Thyroid gland (tissue), 4 donors: ENCODE data around the gene TOB2. TPM values are rescaled to one million over a fixed set of nuclear protein-coding genes. Genes with fewer than 3 reads are reported as not detected.
"Not testable (repeated sequence)": the region's sequence is repeated elsewhere in the genome, so short reads cannot be mapped to it uniquely, and the experiment has no call there.

Source experiments
- DNase-seq, 2 donors: peaks; one replicate each; pipeline ENCODE4 v3.0.0-alpha.2; 2019
- H3K27ac ChIP-seq, 3 donors: fragments of 200-600 bp; sonication (generic); 1 replicate in 2 of 3; 2 replicates in 1 of 3; pipeline ENCODE4 v1.5.1; 2016 to 2019; ENCODE audit warnings: mild to moderate bottlenecking in 1 of 3, moderate library complexity in 1 of 3
- H3K27me3 ChIP-seq: fragments of 200-600 bp; sonication (generic); one replicate; pipeline ENCODE4 v1.5.1; 2019
- H3K36me3 ChIP-seq, 2 donors: fragments of 200-600 bp; sonication (generic); one replicate each; pipeline ENCODE4 v1.5.1; 2016 to 2019
- H3K4me1 ChIP-seq, 2 donors: fragments of 200-600 bp; sonication (generic); one replicate each; pipeline ENCODE4 v1.5.1; 2017 to 2019
- H3K4me3 ChIP-seq, 3 donors: fragments of 200-600 bp; sonication (generic); replicated peaks in 1 of 3; 1 replicate in 2 of 3; 2 replicates in 1 of 3; pipeline ENCODE4 v1.5.1; 2016; ENCODE audit warnings: mild to moderate bottlenecking in 1 of 3
- H3K9me3 ChIP-seq: fragments of 200-600 bp; sonication (generic); one replicate; pipeline ENCODE4 v1.5.1; 2017
- POLR2A ChIP-seq, 2 donors: fragments of 450-650 bp; IDR thresholded peaks; one replicate each; pipeline ENCODE4 v1.6.1; 2017; ENCODE audit warnings: antibody characterized with exemption in 2 of 2, mild to moderate bottlenecking in 2 of 2, moderate library complexity in 1 of 2
- WGBS, 2 donors: methylation state at CpG; one replicate each; pipeline ENCODE4 v1.1.5; 2017; 5-methylcytosine and 5-hydroxymethylcytosine counted together
- intact Hi-C: fragments of 100-400 bp; cut with DNase I; formaldehyde crosslinking; loops from one replicate; pipeline ENCODE4 v1.15.1; 2023
- total RNA-seq, 4 donors: library from RNA; depleted of rRNA; stranded (reverse); fragments of >200 nt; gene quantifications; one replicate each; pipeline ENCODE4 v1.2.3, GENCODE V29; 2016
- TF ChIP-seq, protein P1 (sequence below), 6 experiments: fragments of 200-600 bp in 3 of 6; fragments of 450-650 bp in 3 of 6; sonication (generic) in 3 of 6; IDR thresholded peaks; one replicate each; pipeline ENCODE4 v1.5.1; 2016 to 2019; ENCODE audit warnings: antibody characterized with exemption in 6 of 6, mild to moderate bottlenecking in 2 of 6, inconsistent platforms in 1 of 6, moderate library complexity in 1 of 6

The TOB2 gene
- total RNA-seq, 4 donors from 2014 or later, result 66.5 to 130 (median 115) TPM

DNA sequence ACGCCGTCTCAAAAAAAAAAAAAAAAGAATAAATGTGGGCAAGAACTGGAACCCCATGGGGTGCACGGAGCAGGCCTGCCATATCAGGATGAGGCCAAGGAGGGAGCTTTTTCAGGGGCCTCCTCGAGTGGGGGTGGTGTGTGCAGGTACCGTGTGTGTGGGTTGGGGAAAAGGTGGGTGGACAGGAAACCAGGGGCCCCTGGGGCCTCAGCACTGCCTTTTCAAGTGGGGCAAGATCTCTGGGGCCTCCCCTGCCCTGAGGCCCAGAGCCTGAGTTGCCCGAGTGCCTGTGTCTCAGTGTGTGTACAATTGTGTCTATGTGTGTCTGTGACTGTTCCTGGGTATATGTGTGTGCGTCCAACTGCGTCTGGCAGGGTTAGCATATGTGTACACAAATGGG lies 41.0 kb downstream of the TOB2 start:
- Histone ChIP-seq H3K4me3 (no peak overlapping the region), H3K4me1 (peaks cover 38 to 42% of the 10 kb centered on the region in 2 donors), H3K36me3 (no peaks in the 10 kb centered on the region), H3K27ac (no peak overlapping the region), H3K9me3 (no peaks in the 10 kb centered on the region), H3K27me3 (no peaks in the 10 kb centered on the region)
- 85 to 89% methylated on average over 8 of the region's 8 CpGs for WGBS, 2 donors
- TF ChIP-seq, protein P1, sequence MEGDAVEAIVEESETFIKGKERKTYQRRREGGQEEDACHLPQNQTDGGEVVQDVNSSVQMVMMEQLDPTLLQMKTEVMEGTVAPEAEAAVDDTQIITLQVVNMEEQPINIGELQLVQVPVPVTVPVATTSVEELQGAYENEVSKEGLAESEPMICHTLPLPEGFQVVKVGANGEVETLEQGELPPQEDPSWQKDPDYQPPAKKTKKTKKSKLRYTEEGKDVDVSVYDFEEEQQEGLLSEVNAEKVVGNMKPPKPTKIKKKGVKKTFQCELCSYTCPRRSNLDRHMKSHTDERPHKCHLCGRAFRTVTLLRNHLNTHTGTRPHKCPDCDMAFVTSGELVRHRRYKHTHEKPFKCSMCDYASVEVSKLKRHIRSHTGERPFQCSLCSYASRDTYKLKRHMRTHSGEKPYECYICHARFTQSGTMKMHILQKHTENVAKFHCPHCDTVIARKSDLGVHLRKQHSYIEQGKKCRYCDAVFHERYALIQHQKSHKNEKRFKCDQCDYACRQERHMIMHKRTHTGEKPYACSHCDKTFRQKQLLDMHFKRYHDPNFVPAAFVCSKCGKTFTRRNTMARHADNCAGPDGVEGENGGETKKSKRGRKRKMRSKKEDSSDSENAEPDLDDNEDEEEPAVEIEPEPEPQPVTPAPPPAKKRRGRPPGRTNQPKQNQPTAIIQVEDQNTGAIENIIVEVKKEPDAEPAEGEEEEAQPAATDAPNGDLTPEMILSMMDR (IDR thresholded peaks at IDR 0.05), result no peak
- TF ChIP-seq POLR2A (IDR thresholded peaks at IDR 0.05), result no peak
- DNase-seq, result no peak
- intact Hi-C loops, result no loop called here

DNA sequence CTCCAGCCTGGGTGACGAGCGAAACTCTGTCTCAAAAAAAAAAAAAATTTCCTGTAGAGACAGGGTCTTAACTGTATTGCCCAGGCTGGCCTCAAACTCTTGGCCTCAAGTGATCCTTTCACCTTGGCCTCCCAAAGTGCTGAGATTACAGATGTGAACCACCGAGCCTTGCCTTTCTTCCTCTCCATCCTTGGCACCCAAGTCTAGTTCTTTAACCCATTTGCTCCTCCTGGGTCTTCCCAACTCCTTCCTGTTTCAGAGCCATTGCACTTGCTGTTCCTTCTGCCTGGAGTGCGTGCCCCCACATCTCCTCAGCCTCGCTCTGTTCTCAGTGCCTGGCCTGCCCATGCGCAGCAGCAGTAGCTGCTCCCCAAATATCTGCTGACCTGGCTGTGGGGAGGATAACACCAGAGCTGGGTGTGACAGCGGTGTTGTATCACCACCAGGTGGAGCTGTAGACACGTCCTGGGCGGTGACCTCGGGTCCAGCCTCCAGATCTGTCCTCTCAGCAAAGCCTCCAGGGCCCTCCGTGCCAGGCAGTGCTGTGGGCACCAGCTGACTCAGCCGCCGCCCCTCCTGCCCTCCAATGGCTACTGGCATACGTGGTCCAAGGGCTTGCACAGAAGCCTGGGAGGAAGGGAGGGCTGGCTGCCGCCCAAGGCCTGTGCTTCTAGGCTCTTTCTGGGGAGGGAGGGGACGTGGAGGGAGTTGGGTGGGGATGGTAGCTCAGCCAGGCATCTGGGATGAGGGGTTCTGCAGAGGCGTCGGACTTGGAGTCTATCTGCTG lies 42.9 kb downstream of the TOB2 start:
- no peak overlapping the region for H3K4me3 ChIP-seq
- TF ChIP-seq POLR2A (IDR thresholded peaks at IDR 0.05), result peak in 1 of 2 donors; percentile 21
- TF ChIP-seq, protein P1 (IDR thresholded peaks at IDR 0.05), result peak; percentile 71 to 99 (median 98)
- intact Hi-C loops, result loop anchor here (5.0 kb wide), 1 partner anchor 114 kb away; no protein-coding TSS in a partner anchor
- peak; percentile 92 to 97 for DNase-seq
- H3K9me3 ChIP-seq, result no peaks in the 10 kb centered on the region
- H3K36me3 ChIP-seq, result no peaks in the 10 kb centered on the region
- no peaks in the 10 kb centered on the region for H3K27me3 ChIP-seq
- WGBS, 2 donors, result 19 to 20% methylated on average over 15 of the region's 18 CpGs
- peak overlapping the region in 1 of 3 donors; percentile 52 for H3K27ac ChIP-seq
- H3K4me1 ChIP-seq, result peaks cover 23 to 25% of the 10 kb centered on the region in 2 donors

DNA sequence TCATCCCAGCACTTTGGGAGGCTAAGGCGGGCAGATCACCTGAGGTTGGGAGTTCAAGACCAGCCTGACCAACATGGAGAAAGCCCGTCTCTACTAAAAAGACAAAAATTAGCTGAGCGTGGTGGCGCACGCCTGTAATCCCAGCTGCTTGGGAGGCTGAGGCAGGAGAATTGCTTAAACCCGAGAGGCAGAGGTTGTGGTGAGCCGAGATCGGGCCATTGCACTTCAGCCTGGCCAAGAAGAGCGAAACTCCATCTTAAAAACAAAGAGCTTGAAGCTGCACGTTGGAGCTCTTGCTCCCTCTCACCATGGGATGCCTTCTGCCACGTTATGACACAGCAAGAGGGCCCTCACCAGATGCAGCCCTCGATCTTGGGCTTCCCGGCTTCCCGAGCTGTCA lies 43.8 kb downstream of the TOB2 start:
- intact Hi-C loops, result loop anchor here (5.0 kb wide), 1 partner anchor 114 kb away; no protein-coding TSS in a partner anchor
- peaks cover 18 to 19% of the 10 kb centered on the region in 2 donors for H3K4me1 ChIP-seq
- peak overlapping the region in 2 of 3 donors; percentile 79 to 84 for H3K27ac ChIP-seq
- WGBS, 2 donors, result 90 to 95% methylated on average over 14 of the region's 14 CpGs
- not testable (repeated sequence) for H3K9me3 ChIP-seq, DNase-seq, H3K36me3 ChIP-seq, H3K27me3 ChIP-seq, H3K4me3 ChIP-seq

DNA sequence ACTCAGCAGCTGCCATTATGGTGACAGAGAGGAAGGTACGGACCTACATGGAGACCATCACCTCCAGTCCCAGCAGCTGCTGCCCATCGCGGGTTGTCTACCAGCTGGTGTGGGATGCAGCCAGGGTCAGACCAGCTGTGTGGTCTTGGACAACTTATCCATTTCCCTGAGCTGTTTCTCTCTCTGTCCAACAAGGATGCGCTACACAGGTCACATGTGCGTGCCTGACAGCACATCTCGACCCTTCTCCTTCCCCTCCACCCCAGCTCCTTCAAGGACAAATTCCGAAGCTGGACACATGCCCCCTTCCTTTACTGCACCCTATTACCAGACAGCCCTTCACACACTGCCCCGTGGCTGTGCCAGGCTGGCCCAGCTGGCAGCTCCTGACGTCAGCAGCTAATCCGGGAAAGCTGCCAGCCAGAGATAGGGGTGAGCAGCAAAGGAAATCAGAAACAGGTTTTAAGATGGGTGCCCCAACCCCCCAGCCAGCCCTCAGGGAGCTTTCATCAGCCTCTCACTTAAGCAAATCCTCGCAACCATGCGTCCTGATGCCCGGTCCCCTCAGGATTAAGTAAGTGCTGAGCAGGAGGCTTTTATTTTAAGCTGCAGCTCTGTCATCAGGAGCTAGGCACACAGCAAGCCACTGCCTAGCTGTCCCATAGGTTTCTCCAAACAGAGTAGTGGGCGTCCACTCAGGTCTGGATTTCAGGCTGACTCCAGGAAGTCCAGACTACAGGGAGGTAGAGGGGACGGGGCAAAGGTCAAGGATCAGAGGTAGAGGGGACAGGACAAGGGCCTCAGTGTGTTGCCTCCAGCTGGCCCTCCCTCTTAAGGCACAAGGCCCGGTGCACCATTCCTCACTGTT lies 44.6 kb downstream of the TOB2 start:
- peak; percentile 97 for DNase-seq
- WGBS, 2 donors, result 37 to 43% methylated on average over 10 to 16 of the region's 16 CpGs
- Histone ChIP-seq H3K27me3 (no peaks in the 10 kb centered on the region), H3K4me1 (peaks cover 18 to 19% of the 10 kb centered on the region in 2 donors), H3K9me3 (no peaks in the 10 kb centered on the region), H3K27ac (peak overlapping the region; percentile 77 to 84 (median 79)), H3K4me3 (no peak overlapping the region), H3K36me3 (peaks cover 9 to 13% of the 10 kb centered on the region in 2 donors)
- intact Hi-C loops, result loop anchor here (2.0 to 5.0 kb wide), 2 partner anchors 71 to 115 kb away; no protein-coding TSS in a partner anchor
- TF ChIP-seq, protein P1 (IDR thresholded peaks at IDR 0.05), result peak in 1 of 6 experiments; percentile 7
- TF ChIP-seq POLR2A (IDR thresholded peaks at IDR 0.05), result peak in 1 of 2 donors; percentile 51

DNA sequence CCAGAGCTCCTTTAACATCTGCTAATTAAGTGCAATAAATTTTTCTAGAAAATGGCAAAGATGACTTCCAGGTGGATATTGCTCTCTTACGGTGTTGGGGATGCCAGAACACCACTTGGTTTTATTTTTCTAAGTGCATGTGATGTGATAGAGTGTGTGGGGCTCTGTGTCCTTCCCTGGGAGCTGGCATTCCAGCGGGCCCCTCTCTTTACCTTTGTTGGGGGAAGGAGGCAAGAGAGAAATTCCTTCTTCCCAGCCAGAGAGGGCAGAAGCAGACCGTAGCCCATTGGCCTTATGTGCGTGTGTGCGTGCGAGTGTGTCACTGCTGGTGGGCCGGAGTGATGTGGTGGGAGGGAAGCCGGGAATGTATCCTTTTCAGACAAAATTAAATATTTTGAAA lies 47.7 kb downstream of the TOB2 start:
- H3K9me3 ChIP-seq, result no peaks in the 10 kb centered on the region
- peaks cover 38 to 40% of the 10 kb centered on the region in 2 donors for H3K36me3 ChIP-seq
- H3K27me3 ChIP-seq, result no peaks in the 10 kb centered on the region
- no peak for DNase-seq
- H3K4me1 ChIP-seq, result peaks cover 16 to 20% of the 10 kb centered on the region in 2 donors
- intact Hi-C loops, result loop anchor here (5.0 to 10.0 kb wide), 2 partner anchors 128 to 196 kb away; no protein-coding TSS in a partner anchor
- WGBS, 2 donors, result 89 to 90% methylated on average over 8 of the region's 8 CpGs
- H3K27ac ChIP-seq, result no peak overlapping the region
- no peak for TF ChIP-seq POLR2A (IDR thresholded peaks at IDR 0.05)
- TF ChIP-seq, protein P1 (IDR thresholded peaks at IDR 0.05), result no peak
- no peak overlapping the region for H3K4me3 ChIP-seq
